ENCODE results near the gene LRRC8A. TPM values are rescaled to one million over a fixed set of nuclear protein-coding genes. Genes with fewer than 3 reads are reported as not detected.

Gene LRRC8A
- total and polyA plus RNA-seq, 2 of the 13 experiments (the other 11 are each of a cell fraction or from before 2014, with no cell fraction given) = 16.1 to 40.6 TPM

DNA sequence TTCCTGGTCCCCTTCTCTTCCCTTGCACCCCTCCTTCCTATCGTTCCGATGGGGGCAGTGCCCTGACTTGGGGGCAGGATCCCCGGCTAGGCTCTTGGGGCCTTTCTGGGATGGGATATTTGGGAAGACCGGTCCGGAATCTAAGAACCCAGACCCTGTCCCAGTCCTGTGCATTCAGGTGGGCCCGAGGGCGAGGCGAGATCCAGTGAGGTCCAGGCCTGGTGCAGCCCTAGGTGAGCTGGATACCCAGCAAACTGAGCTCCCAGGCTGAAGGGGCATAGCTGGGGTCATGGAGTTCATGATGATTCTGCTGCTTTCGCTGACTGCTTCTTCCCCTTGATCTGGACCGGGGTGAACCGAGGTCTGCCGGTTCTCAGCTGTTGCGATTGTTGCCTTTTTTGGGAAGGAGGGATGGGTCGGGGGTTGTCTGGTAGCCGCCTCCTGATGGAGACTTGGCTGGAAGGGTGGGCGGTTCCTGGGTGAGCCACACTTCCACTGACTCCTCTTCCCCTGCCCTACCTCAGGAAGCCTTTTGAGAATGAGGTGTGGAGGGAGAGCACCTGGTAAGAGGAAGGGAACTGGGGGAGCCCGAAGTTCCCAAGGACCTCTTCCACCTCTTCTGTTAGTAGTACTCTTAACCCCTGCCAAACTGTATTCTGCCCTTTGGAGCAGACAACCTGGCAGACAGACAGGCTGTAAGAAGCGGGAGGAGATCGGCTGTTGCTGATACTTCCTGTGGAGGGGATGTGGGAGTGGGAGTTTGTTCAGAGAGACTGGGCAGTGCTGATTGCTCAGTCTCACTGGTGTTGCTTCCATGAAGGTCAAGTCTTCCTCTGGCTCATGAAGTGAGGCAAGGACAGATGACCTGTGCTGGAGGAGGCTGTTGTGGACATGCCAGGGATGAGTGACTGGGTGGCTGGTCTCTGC lies 1.0 kb downstream of the LRRC8A start (continued):
- TF ChIP-seq, protein P1, sequence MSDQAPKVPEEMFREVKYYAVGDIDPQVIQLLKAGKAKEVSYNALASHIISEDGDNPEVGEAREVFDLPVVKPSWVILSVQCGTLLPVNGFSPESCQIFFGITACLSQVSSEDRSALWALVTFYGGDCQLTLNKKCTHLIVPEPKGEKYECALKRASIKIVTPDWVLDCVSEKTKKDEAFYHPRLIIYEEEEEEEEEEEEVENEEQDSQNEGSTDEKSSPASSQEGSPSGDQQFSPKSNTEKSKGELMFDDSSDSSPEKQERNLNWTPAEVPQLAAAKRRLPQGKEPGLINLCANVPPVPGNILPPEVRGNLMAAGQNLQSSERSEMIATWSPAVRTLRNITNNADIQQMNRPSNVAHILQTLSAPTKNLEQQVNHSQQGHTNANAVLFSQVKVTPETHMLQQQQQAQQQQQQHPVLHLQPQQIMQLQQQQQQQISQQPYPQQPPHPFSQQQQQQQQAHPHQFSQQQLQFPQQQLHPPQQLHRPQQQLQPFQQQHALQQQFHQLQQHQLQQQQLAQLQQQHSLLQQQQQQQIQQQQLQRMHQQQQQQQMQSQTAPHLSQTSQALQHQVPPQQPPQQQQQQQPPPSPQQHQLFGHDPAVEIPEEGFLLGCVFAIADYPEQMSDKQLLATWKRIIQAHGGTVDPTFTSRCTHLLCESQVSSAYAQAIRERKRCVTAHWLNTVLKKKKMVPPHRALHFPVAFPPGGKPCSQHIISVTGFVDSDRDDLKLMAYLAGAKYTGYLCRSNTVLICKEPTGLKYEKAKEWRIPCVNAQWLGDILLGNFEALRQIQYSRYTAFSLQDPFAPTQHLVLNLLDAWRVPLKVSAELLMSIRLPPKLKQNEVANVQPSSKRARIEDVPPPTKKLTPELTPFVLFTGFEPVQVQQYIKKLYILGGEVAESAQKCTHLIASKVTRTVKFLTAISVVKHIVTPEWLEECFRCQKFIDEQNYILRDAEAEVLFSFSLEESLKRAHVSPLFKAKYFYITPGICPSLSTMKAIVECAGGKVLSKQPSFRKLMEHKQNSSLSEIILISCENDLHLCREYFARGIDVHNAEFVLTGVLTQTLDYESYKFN (CRISPR knock-in tag; conservative IDR thresholded peaks at IDR 0.05) = no peak
- TF ChIP-seq, protein P2, sequence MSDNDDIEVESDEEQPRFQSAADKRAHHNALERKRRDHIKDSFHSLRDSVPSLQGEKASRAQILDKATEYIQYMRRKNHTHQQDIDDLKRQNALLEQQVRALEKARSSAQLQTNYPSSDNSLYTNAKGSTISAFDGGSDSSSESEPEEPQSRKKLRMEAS (IDR thresholded peaks at IDR 0.05) = 0 out of 2 replicates have a peak, but pooled peaks have one; percentile 25
- TF ChIP-seq HNF4G (IDR thresholded peaks at IDR 0.05; ENCODE audit: borderline replicate concordance, low read depth, low read length) = no peak
- TF ChIP-seq HNF4G (CRISPR knock-in tag; IDR thresholded peaks at IDR 0.05; ENCODE audit: borderline replicate concordance, low read depth) = peak; percentile 18; the same call in 1 of the 2 replicates
- TF ChIP-seq NFKB2 (CRISPR knock-in tag; IDR thresholded peaks at IDR 0.05; ENCODE audit: borderline replicate concordance) = no peak
- peak; percentile 69; the same call in 1 of the 2 replicates for TF ChIP-seq SAP130 (CRISPR knock-in tag; IDR thresholded peaks at IDR 0.05; ENCODE audit: low read depth)
- 0 out of 2 replicates have a peak, but pooled peaks have one; percentile 23 for TF ChIP-seq ZBTB7A (CRISPR knock-in tag; IDR thresholded peaks at IDR 0.05)
- 0 out of 2 replicates have a peak, but pooled peaks have one; percentile 45 for TF ChIP-seq ZMAT3 (CRISPR knock-in tag; conservative IDR thresholded peaks at IDR 0.05)
- TF ChIP-seq HES4 (CRISPR knock-in tag; IDR thresholded peaks at IDR 0.05; ENCODE audit: borderline replicate concordance) = peak; percentile 44; the same call in 1 of the 2 replicates
- TF ChIP-seq, protein P3, sequence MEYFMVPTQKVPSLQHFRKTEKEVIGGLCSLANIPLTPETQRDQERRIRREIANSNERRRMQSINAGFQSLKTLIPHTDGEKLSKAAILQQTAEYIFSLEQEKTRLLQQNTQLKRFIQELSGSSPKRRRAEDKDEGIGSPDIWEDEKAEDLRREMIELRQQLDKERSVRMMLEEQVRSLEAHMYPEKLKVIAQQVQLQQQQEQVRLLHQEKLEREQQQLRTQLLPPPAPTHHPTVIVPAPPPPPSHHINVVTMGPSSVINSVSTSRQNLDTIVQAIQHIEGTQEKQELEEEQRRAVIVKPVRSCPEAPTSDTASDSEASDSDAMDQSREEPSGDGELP (IDR thresholded peaks at IDR 0.05; ENCODE audit: borderline replicate concordance, low read depth) = peak; percentile 38; the same call in 1 of the 2 replicates
- TF ChIP-seq PHF5A (CRISPR knock-in tag; IDR thresholded peaks at IDR 0.05; ENCODE audit: low read depth, unreplicated experiment) = no peak
- TF ChIP-seq MEF2D (CRISPR knock-in tag; IDR thresholded peaks at IDR 0.05) = no peak
- no peak for TF ChIP-seq GABPA (IDR thresholded peaks at IDR 0.05; ENCODE audit: low read depth, low read length)
- peak; percentile 39; the same call in 1 of the 2 replicates for TF ChIP-seq GABPA (CRISPR knock-in tag; IDR thresholded peaks at IDR 0.05; ENCODE audit: low read depth)
- TF ChIP-seq ZNF737 (CRISPR knock-in tag; IDR thresholded peaks at IDR 0.05; ENCODE audit: borderline replicate concordance) = 0 out of 2 replicates have a peak, but pooled peaks have one; percentile 7
- TF ChIP-seq ZNF292 (CRISPR knock-in tag; IDR thresholded peaks at IDR 0.05; ENCODE audit: borderline replicate concordance, low read depth) = peak; percentile 32; the same call in 1 of the 2 replicates
- TF ChIP-seq, protein P4, sequence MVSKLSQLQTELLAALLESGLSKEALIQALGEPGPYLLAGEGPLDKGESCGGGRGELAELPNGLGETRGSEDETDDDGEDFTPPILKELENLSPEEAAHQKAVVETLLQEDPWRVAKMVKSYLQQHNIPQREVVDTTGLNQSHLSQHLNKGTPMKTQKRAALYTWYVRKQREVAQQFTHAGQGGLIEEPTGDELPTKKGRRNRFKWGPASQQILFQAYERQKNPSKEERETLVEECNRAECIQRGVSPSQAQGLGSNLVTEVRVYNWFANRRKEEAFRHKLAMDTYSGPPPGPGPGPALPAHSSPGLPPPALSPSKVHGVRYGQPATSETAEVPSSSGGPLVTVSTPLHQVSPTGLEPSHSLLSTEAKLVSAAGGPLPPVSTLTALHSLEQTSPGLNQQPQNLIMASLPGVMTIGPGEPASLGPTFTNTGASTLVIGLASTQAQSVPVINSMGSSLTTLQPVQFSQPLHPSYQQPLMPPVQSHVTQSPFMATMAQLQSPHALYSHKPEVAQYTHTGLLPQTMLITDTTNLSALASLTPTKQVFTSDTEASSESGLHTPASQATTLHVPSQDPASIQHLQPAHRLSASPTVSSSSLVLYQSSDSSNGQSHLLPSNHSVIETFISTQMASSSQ (IDR thresholded peaks at IDR 0.05; ENCODE audit: low read depth) = no peak
- TF ChIP-seq, protein P4 (CRISPR knock-in tag; IDR thresholded peaks at IDR 0.05; ENCODE audit: borderline replicate concordance) = no peak
- peak; percentile 62; the same call in 1 of the 2 replicates for TF ChIP-seq ETV5 (CRISPR knock-in tag; IDR thresholded peaks at IDR 0.05; ENCODE audit: borderline replicate concordance)
